Bone marrow (tissue), 2 donors: Measurements from ENCODE around the gene MMP15.
"Not testable (repeated sequence)": the region's sequence is repeated elsewhere in the genome, so short reads cannot be mapped to it uniquely, and the experiment has no call there.

ENCODE experiments used
- DNase-seq, 2 donors: peaks; one replicate each; lab custom pipeline; 2025; lab: John Stamatoyannopoulos, UW

The MMP15 gene

GRCh38 chr16:58049232-58050185, 24.0 kb downstream of the MMP15 start:
- DNase-seq = no peak

GRCh38 chr16:58051296-58051695, 25.7 kb downstream of the MMP15 start:
- no peak for DNase-seq

GRCh38 chr16:58051821-58052603, 26.5 kb downstream of the MMP15 start:
- DNase-seq = no peak

GRCh38 chr16:58053682-58054005, 28.1 kb downstream of the MMP15 start:
- DNase-seq = no peak

- no peak for DNase-seq
Measured at GRCh38 chr16:58054289-58054688, 28.7 kb downstream of the MMP15 start.

GRCh38 chr16:58056580-58056979, 31.0 kb downstream of the MMP15 start:
- DNase-seq = no peak

- DNase-seq = no peak
Measured at GRCh38 chr16:58057121-58057520, 31.6 kb downstream of the MMP15 start.

GRCh38 chr16:58057784-58058183, 32.2 kb downstream of the MMP15 start:
- no peak for DNase-seq

GRCh38 chr16:58062821-58063220, 37.3 kb downstream of the MMP15 start:
- no peak for DNase-seq

- no peak for DNase-seq
Measured at GRCh38 chr16:58063377-58064076, 38.0 kb downstream of the MMP15 start.

- DNase-seq = no peak
Measured at GRCh38 chr16:58070585-58070984, 45.0 kb downstream of the MMP15 start.

GRCh38 chr16:58072134-58072533, 46.6 kb downstream of the MMP15 start:
- DNase-seq = not testable (repeated sequence)

- not testable (repeated sequence) for DNase-seq
Measured at GRCh38 chr16:58073086-58073485, 47.5 kb downstream of the MMP15 start.

- no peak for DNase-seq
Measured at GRCh38 chr16:58074657-58075056, 49.1 kb downstream of the MMP15 start.

- DNase-seq = no peak
Measured at GRCh38 chr16:58076514-58076913, 51.0 kb downstream of the MMP15 start.

- DNase-seq = no peak
Measured at GRCh38 chr16:58077796-58078195, 52.2 kb downstream of the MMP15 start.

- DNase-seq = not testable (repeated sequence)
Measured at GRCh38 chr16:58080657-58081056, 55.1 kb downstream of the MMP15 start.

- DNase-seq = no peak
Measured at GRCh38 chr16:58082381-58082780, 56.8 kb downstream of the MMP15 start.

- no peak for DNase-seq
Measured at GRCh38 chr16:58084635-58085034, 59.1 kb downstream of the MMP15 start.

GRCh38 chr16:58085171-58085570, 59.6 kb downstream of the MMP15 start:
- no peak for DNase-seq

GRCh38 chr16:58085584-58086251, 60.2 kb downstream of the MMP15 start:
- DNase-seq = no peak
